ENCODE measurements around the gene SIRT2. TPM values are rescaled to one million over a fixed set of nuclear protein-coding genes. Genes with fewer than 3 reads are reported as not detected.

The SIRT2 gene
- total RNA-seq, 2 experiments from 2014 or later, result 36.4 to 40.3 TPM

GRCh38 chr19:38905620-38906019 lies 6.2 kb upstream of the SIRT2 start:
- CTCF ChIA-PET, result interaction anchor here (2.4 kb wide), 1 partner anchor 24 kb away, joined by 6 read pairs; the partner anchor contains the start of genes MRPS12 and SARS2
- Mint-ChIP-seq H3K4me1 (ENCODE audit: low read depth) (peaks cover 32% of the 10 kb centered on the region), H3K27ac (no peak overlapping the region), H3K4me3 (no peak overlapping the region), H3K27me3 (ENCODE audit: low read depth) (no peaks in the 10 kb centered on the region), H3K36me3 (ENCODE audit: low read depth) (peaks cover 45% of the 10 kb centered on the region), H3K9me3 (ENCODE audit: insufficient read depth) (no peaks in the 10 kb centered on the region)
- POLR2A ChIA-PET, result no interaction called here
- DNase-seq (no peak), ATAC-seq (no peak)

DNA sequence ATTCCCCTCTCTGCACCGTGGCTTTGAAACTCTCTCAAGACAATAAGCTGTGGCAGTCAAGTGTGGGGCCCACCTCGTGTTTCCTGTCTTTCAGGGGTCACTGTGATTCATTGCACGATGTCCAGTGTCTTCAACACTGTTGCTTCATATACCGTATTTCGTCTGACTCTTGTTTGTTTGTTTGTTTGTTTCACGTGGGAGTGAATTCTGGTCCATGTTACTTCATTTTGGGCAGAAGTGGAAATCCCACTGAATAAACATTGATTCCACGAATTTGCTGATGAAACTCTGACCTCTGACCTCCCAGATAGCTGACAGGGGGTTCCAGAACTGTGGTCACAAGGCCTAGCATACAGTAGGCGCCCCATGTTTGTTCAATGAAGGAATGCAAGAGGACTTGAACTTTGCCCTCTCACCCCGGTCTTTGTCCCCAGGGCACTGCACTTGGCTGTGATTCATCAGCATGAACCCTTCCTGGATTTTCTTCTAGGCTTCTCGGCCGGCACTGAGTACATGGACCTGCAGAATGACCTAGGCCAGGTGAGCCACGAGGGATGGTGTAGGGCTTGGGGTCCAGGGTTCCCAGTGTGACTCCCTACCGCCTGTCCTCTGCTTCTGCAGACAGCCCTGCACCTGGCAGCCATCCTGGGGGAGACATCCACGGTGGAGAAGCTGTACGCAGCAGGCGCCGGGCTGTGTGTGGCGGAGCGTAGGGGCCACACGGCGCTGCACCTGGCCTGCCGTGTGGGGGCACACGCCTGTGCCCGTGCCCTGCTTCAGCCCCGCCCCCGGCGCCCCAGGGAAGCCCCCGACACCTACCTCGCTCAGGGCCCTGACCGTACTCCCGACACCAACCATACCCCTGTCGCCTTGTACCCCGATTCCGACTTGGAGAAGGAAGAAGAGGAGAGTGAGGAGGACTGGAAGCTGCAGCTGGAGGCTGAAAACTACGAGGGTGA lies 5.4 kb upstream of the SIRT2 start:
- peaks cover 35% of the 10 kb centered on the region for H3K4me1 Mint-ChIP-seq (ENCODE audit: low read depth)
- no peak overlapping the region for H3K4me3 Mint-ChIP-seq
- no peak overlapping the region for H3K27ac Mint-ChIP-seq
- H3K36me3 Mint-ChIP-seq (ENCODE audit: low read depth), result peaks cover 45% of the 10 kb centered on the region
- DNase-seq (no peak), ATAC-seq (no peak)
- H3K9me3 Mint-ChIP-seq (ENCODE audit: insufficient read depth), result no peaks in the 10 kb centered on the region
- ChIA-PET CTCF (interaction anchor here (2.4 kb wide), 1 partner anchor 25 kb away, joined by 6 read pairs; the partner anchor contains the start of genes MRPS12 and SARS2), POLR2A (no interaction called here)
- H3K27me3 Mint-ChIP-seq (ENCODE audit: low read depth), result no peaks in the 10 kb centered on the region

DNA sequence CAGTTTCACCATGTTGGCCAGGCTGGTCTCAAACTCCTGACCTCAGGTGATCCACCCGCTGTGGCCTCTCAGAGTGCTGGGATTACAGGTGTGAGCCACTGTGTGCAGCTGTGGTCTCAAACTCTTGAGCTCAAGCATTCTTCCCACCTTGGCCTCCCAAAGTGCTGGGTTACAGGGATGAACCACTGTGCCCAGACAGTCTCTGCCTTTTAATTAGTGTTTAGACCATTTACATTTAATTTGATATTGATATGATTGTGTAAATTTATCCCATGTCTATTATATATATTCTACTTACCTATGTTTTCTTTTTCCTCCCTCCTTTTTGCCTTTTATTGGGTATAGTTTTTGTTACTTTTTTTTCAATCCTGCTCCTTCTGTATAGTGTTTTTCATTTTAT lies 2.3 kb upstream of the SIRT2 start:
- Mint-ChIP-seq H3K27me3 (ENCODE audit: low read depth) (no peaks in the 10 kb centered on the region), H3K36me3 (ENCODE audit: low read depth) (peaks cover 26% of the 10 kb centered on the region), H3K27ac (no peak overlapping the region), H3K4me3 (peak overlapping the region; percentile 42), H3K9me3 (ENCODE audit: insufficient read depth) (no peaks in the 10 kb centered on the region), H3K4me1 (ENCODE audit: low read depth) (peaks cover 36% of the 10 kb centered on the region)
- CTCF ChIA-PET, result interaction anchor here (1.3 to 4.0 kb wide), 3 partner anchors 14 to 29 kb away, joined by 5 to 49 read pairs (median 22); partner anchors contain the start of genes MRPS12 and SARS2
- POLR2A ChIA-PET, result interaction anchor here (2.4 kb wide), 1 partner anchor 23 kb away, joined by 17 read pairs; the partner anchor contains the start of gene RINL
- DNase-seq, result no peak
- ATAC-seq, result no peak

DNA sequence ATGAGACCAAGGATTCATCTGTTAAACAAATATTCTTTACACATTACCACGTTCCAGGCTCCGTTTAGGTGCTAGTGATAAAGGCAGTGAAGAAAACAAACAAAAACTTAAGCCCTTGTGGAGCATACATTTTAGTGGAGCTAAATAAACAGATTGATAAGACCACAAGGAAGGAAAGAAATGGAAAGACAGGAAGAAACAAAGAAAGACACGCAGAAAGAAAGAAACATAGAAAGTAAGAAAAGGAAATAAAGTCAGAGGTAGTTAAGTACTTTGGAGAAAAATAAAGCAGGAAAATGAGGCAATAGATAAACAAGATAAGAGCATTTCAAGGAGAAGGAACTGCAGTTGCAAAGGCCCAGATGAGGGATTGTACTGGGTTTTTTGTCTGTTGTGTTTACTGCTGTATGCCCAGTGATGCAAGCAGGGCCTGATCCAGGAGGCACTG lies 1.3 kb upstream of the SIRT2 start:
- POLR2A ChIA-PET, result interaction anchor here (0.7 to 2.4 kb wide), 5 partner anchors 8 to 253 kb away, joined by 3 to 17 read pairs (median 4); partner anchors contain the start of genes ACTN4, MRPS12, RINL and SARS2
- CTCF ChIA-PET, result interaction anchor here (0.9 to 4.0 kb wide), 12 partner anchors 9 to 498 kb away, joined by 3 to 49 read pairs (median 5); partner anchors contain the start of genes EIF3K, FAM98C, MRPS12 and RINL
- Mint-ChIP-seq H3K27me3 (ENCODE audit: low read depth) (no peaks in the 10 kb centered on the region), H3K9me3 (ENCODE audit: insufficient read depth) (no peaks in the 10 kb centered on the region), H3K4me1 (ENCODE audit: low read depth) (peaks cover 36% of the 10 kb centered on the region), H3K36me3 (ENCODE audit: low read depth) (peaks cover 24% of the 10 kb centered on the region), H3K4me3 (peak overlapping the region; percentile 91), H3K27ac (peak overlapping the region; percentile 47)
- no peak for ATAC-seq
- no peak for DNase-seq

- H3K9me3 Mint-ChIP-seq (ENCODE audit: insufficient read depth), result no peaks in the 10 kb centered on the region
- H3K4me1 Mint-ChIP-seq (ENCODE audit: low read depth), result peaks cover 36% of the 10 kb centered on the region
- no peak for ATAC-seq
- H3K27me3 Mint-ChIP-seq (ENCODE audit: low read depth), result no peaks in the 10 kb centered on the region
- peaks cover 21% of the 10 kb centered on the region for H3K36me3 Mint-ChIP-seq (ENCODE audit: low read depth)
- ChIA-PET POLR2A (interaction anchor here (0.7 to 2.4 kb wide), 9 partner anchors 9 to 253 kb away, joined by 3 to 17 read pairs (median 4); partner anchors contain the start of genes ACTN4, MRPS12, RINL and SARS2), CTCF (interaction anchor here (0.9 to 4.0 kb wide), 12 partner anchors 9 to 498 kb away, joined by 3 to 49 read pairs (median 5); partner anchors contain the start of genes EIF3K, FAM98C, MRPS12 and RINL)
- no peak for DNase-seq
- peak overlapping the region; percentile 95 for H3K27ac Mint-ChIP-seq
- H3K4me3 Mint-ChIP-seq, result peak overlapping the region; percentile 91
Observed at GRCh38 chr19:38900202-38900629, 798 bp upstream of the SIRT2 start.

DNA sequence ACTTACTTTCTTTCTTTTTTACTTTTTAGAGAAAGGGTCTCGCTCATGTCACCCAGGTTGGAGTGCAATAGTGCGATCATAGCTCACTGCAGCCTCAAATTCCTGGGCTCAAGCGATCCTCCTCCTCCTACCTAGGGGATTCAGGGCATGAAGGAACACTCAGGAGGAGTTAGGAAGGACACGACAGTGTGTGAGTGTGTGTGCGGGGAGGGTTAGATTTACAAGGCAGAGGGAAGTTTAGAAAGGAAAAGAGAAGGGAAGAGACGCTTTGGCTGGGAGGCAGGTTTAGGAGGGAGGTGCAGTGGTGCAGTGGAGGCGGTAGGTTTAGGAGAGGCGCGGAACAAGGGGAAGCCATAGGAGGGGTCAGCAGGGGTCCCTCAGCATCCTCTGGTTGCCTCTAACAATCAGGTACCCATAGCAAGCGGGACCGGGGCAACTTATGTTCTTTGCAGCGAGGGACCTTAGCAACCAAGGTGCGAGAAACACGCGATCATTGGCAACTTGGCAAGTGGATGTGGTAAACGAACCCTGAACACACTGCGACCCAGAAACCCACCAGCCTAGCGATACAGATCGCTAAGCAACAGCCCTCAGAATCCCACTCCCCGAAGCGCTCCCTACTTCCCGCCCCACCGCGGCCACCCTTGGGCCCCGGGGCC lies 501 bp downstream of the SIRT2 start:
- H3K27ac Mint-ChIP-seq, result peak overlapping the region; percentile 95
- peaks cover 30% of the 10 kb centered on the region for H3K4me1 Mint-ChIP-seq (ENCODE audit: low read depth)
- no peak for ATAC-seq
- H3K9me3 Mint-ChIP-seq (ENCODE audit: insufficient read depth), result no peaks in the 10 kb centered on the region
- H3K36me3 Mint-ChIP-seq (ENCODE audit: low read depth), result peaks cover 11% of the 10 kb centered on the region
- peak; percentile 68 for DNase-seq
- no peaks in the 10 kb centered on the region for H3K27me3 Mint-ChIP-seq (ENCODE audit: low read depth)
- ChIA-PET POLR2A (interaction anchor here (0.6 to 1.2 kb wide), 2 partner anchors 21 to 22 kb away, joined by 3 to 5 read pairs; partner anchors contain the start of gene RINL), CTCF (interaction anchor here (2.6 kb wide), 1 partner anchor 12 kb away, joined by 7 read pairs; no protein-coding TSS in a partner anchor)
- peak overlapping the region; percentile 91 for H3K4me3 Mint-ChIP-seq

GRCh38 chr19:38894968-38895367 lies 4.5 kb downstream of the SIRT2 start:
- Mint-ChIP-seq H3K4me3 (no peak overlapping the region), H3K27ac (no peak overlapping the region), H3K27me3 (ENCODE audit: low read depth) (no peaks in the 10 kb centered on the region), H3K4me1 (ENCODE audit: low read depth) (peaks cover 15% of the 10 kb centered on the region), H3K9me3 (ENCODE audit: insufficient read depth) (no peaks in the 10 kb centered on the region), H3K36me3 (ENCODE audit: low read depth) (no peaks in the 10 kb centered on the region)
- ChIA-PET POLR2A (interaction anchor here (0.6 kb wide), 1 partner anchor 495 kb away, joined by 5 read pairs; no protein-coding TSS in a partner anchor), CTCF (interaction anchor here (0.9 to 2.7 kb wide), 3 partner anchors 8 to 492 kb away, joined by 3 to 7 read pairs (median 7); partner anchors contain the start of genes FAM98C, MRPS12 and SARS2)
- no peak for ATAC-seq
- DNase-seq, result no peak

GRCh38 chr19:38893341-38893771 lies 6.1 kb downstream of the SIRT2 start:
- ChIA-PET CTCF (interaction anchor here (0.8 to 2.7 kb wide), 3 partner anchors 34 to 491 kb away, joined by 3 to 7 read pairs (median 3); partner anchors contain the start of genes FAM98C, MRPS12 and SARS2), POLR2A (interaction anchor here (1.0 kb wide), 1 partner anchor 61 kb away, joined by 4 read pairs; the partner anchor contains the start of gene ECH1)
- H3K4me1 Mint-ChIP-seq (ENCODE audit: low read depth), result peaks cover 8% of the 10 kb centered on the region
- H3K27me3 Mint-ChIP-seq (ENCODE audit: low read depth), result no peaks in the 10 kb centered on the region
- no peaks in the 10 kb centered on the region for H3K9me3 Mint-ChIP-seq (ENCODE audit: insufficient read depth)
- H3K27ac Mint-ChIP-seq, result no peak overlapping the region
- H3K36me3 Mint-ChIP-seq (ENCODE audit: low read depth), result peaks cover 11% of the 10 kb centered on the region
- ATAC-seq (no peak), DNase-seq (no peak)
- H3K4me3 Mint-ChIP-seq, result no peak overlapping the region

DNA sequence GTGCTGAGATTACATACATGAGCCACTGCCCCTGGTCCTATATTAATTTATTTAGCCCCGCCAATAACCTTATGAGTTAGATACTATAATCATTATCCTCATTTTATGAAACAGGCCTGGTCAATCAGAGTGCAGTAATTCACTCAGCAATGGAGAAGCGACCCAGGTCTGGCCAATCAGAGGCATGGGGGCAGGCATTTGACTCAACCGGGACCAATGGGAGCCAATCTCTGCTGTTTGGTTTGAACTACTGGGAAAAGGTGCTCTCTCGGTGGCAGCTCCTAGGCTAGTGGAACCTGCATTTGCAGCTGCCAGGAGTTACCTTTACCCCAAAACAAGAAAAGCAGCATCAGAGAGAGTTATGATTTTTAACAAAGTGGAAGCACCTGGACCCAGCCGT lies 6.6 kb downstream of the SIRT2 start:
- Mint-ChIP-seq H3K9me3 (ENCODE audit: insufficient read depth) (no peaks in the 10 kb centered on the region), H3K27ac (no peak overlapping the region), H3K36me3 (ENCODE audit: low read depth) (peaks cover 13% of the 10 kb centered on the region), H3K4me3 (no peak overlapping the region), H3K27me3 (ENCODE audit: low read depth) (no peaks in the 10 kb centered on the region), H3K4me1 (ENCODE audit: low read depth) (peaks cover 4% of the 10 kb centered on the region)
- ChIA-PET CTCF (interaction anchor here (1.2 to 3.9 kb wide), 3 partner anchors 14 to 38 kb away, joined by 3 to 12 read pairs (median 7); partner anchors contain the start of genes MRPS12, RINL and SARS2), POLR2A (interaction anchor here (1.0 kb wide), 1 partner anchor 61 kb away, joined by 4 read pairs; the partner anchor contains the start of gene ECH1)
- no peak for ATAC-seq
- no peak for DNase-seq

DNA sequence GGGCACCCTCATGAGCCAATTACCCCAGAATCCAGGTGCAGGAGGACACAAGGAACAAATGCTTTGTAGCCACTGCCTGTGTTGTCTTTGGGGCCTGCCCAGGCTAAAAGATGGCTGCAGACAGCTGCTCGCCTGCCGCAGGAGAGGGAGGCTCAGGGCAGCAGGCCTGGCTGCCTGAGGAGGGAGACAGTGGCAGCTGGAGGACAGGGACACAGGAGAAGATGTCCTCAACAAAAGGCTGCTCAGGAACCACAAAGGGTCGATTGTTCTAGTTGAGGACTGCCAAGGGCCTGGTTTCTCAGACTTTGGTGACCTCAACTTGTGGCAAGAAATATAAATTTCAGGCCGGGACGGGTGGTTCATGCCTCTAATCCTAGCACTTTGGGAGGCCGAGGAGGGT lies 7.6 kb downstream of the SIRT2 start:
- ChIA-PET POLR2A (no interaction called here), CTCF (interaction anchor here (3.9 kb wide), 1 partner anchor 13 kb away, joined by 12 read pairs; the partner anchor contains the start of gene RINL)
- no peaks in the 10 kb centered on the region for H3K9me3 Mint-ChIP-seq (ENCODE audit: insufficient read depth)
- peaks cover 13% of the 10 kb centered on the region for H3K36me3 Mint-ChIP-seq (ENCODE audit: low read depth)
- H3K27me3 Mint-ChIP-seq (ENCODE audit: low read depth), result no peaks in the 10 kb centered on the region
- ATAC-seq (no peak), DNase-seq (no peak)
- peaks cover 4% of the 10 kb centered on the region for H3K4me1 Mint-ChIP-seq (ENCODE audit: low read depth)
- H3K27ac Mint-ChIP-seq, result no peak overlapping the region
- H3K4me3 Mint-ChIP-seq, result no peak overlapping the region

- Mint-ChIP-seq H3K27me3 (ENCODE audit: low read depth) (no peaks in the 10 kb centered on the region), H3K36me3 (ENCODE audit: low read depth) (peaks cover 13% of the 10 kb centered on the region), H3K9me3 (ENCODE audit: insufficient read depth) (no peaks in the 10 kb centered on the region), H3K4me3 (no peak overlapping the region), H3K27ac (no peak overlapping the region), H3K4me1 (ENCODE audit: low read depth) (peaks cover 4% of the 10 kb centered on the region)
- ATAC-seq (no peak), DNase-seq (no peak)
- POLR2A ChIA-PET, result no interaction called here
- CTCF ChIA-PET, result interaction anchor here (3.9 kb wide), 1 partner anchor 12 kb away, joined by 12 read pairs; the partner anchor contains the start of gene RINL
Observed at GRCh38 chr19:38890686-38891085, 8.7 kb downstream of the SIRT2 start.
